GM21619 (cell line): ENCODE data around the gene KLF1.
"Not testable (repeated sequence)": the region's sequence is repeated elsewhere in the genome, so short reads cannot be mapped to it uniquely, and the experiment has no call there.

ENCODE experiments used
- ATAC-seq: cut with Tn5 transposase; IDR thresholded peaks from one replicate; pipeline ENCODE4 v1.9.1; 2021; ENCODE audit not compliant: unreplicated experiment

KLF1 gene

DNA sequence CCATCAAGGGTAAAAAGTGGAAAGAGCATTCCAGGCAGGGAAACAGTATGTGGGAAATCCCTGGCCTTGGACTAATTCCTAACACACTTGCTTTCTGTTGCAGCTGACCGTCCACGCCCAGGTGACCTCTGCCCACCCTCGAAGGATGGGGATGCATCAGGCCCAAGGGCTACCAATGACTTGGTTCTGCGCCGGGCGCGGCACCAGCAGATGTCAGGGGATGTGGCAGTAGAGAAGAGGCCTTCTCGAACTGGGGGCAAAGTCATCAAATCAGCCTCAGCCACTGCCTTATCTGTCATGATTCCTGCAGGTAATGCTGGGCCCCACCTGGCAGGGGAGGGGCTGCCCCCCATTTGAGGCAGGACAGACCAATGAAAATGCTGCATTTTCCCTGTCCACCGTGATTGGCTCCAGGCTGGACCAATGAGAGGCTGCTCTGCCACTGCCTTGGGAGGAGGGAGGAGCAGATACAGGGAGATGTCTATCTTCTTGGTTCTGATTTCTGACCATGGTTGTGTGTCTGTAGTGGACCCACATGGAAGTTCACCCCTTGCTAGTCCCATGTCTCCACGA, 18.4 kb downstream of the KLF1 start:
- no peak for ATAC-seq

DNA sequence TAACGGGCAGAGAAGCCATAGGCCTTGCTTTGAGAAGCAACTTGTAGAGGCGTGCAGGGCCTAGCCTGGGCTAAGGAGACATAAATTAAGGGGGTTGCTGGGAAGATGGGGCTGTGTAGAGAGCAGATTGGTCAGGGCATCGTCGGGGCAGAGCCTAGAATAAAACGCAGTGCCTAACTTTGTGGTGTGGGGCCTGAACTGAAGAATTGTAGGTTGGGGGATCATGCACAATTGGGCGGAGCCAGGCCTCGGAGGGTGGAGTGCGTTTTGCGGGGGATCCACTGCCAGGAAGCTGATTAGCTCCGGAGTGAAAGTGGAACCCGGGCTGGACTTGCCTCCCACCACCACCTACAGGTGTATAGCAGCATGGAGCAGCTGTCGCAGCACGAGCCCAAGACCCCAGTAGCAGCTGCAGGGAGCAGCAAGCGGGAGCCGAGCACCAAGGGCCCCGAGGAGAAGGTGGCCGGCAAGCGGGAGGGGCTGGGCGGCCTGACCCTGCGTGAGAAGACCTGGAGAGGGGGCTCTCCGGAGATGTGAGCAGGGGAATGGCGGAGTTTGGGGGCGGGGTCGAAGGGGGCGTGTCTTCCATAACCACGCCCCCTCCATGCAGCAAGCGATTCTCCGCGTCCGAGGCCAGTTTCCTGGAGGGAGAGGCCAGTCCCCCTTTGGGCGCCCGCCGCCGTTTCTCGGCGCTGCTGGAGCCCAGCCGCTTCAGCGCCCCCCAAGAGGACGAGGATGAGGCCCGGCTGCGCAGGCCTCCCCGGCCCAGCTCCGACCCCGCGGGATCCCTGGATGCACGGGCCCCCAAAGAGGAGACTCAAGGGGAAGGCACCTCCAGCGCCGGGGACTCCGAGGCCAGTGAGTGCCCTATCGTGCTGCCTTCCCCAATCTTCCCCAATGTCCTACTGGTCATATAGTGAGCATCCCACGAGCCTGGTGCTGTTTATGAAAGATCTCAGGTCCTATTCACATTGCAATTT, 19.6 kb downstream of the KLF1 start:
- peak; percentile 48 for ATAC-seq

- ATAC-seq: no peak
These were observed 20.4 kb downstream of the KLF1 start for GRCh38 chr19:12866416-12867119.

DNA sequence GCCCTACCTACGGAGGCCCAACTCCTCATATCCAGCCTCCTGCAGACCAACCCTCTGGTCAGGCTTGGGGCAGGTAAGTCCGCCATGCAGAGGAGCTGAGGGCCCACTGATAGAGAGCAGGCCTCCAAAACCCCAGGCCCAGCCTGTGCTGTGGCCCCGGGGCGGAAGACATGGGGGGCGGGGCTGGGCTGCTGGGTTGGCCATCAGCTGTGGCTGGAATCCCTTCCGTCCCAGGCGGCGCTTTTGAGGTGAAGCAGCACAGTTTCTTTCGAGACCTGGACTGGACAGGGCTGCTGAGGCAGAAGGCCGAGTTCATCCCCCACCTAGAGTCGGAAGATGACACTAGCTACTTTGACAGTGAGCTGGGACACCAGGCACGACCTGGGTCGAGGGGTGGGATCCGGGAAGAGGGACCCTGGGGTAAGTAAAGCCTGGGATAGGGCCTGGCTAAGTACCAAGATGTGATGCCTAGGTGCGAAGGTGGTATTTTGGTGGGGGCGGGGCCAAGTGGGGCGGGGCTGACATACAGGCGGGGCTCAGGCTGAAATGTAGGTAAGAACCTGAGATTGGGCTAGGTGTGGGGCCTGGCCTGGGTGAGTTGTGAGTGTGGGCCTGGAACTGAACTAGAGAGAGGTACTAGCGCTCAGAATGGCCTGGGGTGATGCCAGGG, 21.1 kb downstream of the KLF1 start:
- no peak for ATAC-seq

DNA sequence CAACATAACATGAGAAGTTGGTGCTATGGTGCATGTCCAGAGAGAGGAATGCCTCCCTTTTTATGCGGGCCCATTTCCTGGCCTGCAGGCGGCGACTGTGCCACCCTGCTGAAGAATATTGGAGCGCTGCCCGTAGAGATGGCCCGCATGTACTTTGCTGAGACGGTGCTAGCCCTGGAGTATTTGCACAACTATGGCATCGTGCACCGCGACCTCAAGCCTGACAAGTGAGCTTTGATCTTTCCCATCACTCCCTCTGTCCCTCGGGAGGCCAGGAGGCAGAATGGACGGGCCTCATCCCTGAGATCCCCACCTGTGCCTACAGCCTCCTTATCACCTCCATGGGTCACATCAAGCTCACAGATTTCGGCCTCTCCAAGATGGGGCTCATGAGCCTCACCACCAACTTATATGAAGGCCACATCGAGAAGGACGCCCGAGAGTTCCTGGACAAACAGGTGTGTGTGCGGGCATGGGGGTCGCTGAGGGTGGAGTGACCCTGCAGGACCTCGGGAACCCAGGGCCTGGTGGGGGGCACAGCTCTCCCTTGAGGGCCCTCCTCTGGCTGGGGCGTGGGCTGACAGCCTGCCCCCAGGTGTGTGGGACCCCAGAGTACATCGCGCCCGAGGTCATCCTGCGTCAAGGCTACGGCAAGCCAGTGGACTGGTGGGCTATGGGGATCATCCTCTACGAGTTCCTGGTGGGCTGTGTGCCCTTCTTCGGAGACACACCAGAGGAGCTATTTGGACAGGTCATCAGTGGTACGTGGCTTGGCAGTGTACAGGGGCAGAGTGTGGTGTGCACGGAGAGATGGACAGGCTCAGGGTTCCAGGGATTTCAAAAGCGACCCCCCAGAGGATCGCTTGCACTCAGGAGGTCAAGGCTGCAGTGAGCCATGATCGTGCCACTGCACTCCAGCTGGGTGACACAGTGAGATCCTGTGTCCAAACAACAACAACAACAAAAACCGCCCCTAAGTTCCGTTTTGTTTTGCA, 22.0 kb downstream of the KLF1 start:
- ATAC-seq: no peak

- no peak for ATAC-seq
These were observed 22.9 kb downstream of the KLF1 start for GRCh38 chr19:12864143-12864542.

DNA sequence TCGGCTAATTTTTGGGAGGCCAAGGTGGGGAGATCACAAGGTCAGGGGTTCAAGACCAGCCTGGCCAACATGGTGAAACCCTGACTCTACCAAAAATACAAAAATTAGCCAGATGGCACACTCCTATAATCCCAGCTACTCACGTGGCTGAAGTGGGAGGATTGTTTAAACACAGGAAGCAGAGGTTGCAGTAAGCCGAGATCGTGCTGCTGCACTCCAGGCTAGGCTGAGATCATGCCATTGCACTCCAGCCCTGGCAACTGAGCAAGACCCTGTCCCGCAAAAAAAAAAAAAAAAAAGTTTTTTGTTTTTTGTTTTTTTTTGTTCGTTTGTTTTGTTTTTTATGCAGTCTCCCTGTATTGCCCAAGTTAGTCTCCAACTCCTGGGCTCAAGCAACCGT, 27.5 kb downstream of the KLF1 start:
- ATAC-seq: no peak

DNA sequence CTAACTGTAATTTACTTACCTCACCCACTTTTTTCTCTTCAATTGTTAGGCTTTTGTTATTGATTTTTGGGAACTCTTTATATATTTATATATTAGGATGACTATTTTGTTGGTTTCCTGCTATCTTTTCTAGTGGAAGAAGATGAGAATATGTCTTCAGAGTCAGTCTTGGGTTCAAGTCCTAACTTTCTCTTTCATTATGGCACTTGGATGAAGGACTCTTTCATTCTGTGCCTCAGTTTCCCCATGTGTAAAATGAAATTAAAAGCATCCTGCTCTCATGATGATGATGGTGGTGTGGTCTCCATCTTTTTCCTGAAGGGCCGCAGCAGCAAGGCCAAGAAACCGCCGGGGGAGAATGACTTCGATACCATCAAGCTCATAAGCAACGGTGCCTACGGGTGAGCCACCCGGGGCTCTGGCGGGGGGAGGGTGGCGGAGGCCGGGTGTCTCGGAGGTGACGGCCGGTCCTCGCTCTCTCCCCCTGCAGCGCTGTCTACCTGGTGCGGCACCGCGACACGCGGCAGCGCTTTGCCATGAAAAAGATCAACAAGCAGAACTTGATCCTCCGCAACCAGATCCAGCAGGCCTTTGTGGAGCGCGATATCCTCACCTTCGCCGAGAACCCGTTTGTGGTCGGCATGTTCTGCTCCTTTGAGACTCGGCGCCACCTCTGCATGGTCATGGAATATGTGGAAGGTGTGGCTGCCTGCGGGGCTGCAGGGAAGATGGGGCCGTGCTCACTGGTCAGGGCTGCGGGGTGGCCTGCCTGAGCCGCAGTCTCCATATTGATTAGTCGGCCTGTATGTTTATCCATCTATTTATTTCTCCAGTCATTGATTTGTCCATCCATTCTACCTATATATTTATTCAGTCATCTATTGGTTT, 28.7 kb downstream of the KLF1 start:
- ATAC-seq: no peak

GRCh38 chr19:12856653-12857052, 30.3 kb downstream of the KLF1 start:
- no peak for ATAC-seq

- ATAC-seq: peak; percentile 58
These were observed 39.6 kb downstream of the KLF1 start for GRCh38 chr19:12847159-12848139.

DNA sequence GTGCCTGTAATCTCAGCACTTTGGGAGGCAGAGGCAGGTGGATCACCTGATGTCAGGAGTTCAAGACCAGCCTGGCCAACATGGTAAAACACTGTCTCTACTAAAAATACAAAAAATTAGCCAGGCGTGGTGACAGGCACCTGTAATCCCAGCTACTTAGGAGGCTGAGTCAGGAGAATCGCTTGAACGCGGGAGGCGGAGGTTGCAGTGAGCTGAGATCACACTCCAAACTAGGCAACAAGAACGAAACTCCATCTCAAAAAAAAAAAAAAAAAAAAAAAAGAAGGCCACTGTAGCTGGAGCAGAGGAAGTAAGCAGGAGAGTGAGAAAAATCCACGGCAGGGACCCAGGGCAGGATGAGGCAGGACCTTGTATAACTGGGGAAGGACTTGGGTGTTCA, 40.4 kb downstream of the KLF1 start:
- ATAC-seq: not testable (repeated sequence)

GRCh38 chr19:12843999-12844732, 42.8 kb downstream of the KLF1 start:
- no peak for ATAC-seq

- no peak for ATAC-seq
These were observed 43.7 kb downstream of the KLF1 start for GRCh38 chr19:12843328-12843727.

GRCh38 chr19:12842511-12842910, 44.5 kb downstream of the KLF1 start:
- ATAC-seq: no peak

- ATAC-seq: no peak
These were observed 45.9 kb downstream of the KLF1 start for GRCh38 chr19:12841094-12841493.

GRCh38 chr19:12840091-12841079, 46.6 kb downstream of the KLF1 start:
- no peak for ATAC-seq
